GM18505 (cell line): ENCODE measurements around the gene CHST11.

Experiments used
- ATAC-seq: cut with Tn5 transposase; IDR thresholded peaks from one replicate; pipeline ENCODE4 v1.9.1; 2021; ENCODE audit not compliant: unreplicated experiment
- POLR2A ChIP-seq: IDR thresholded peaks from 4 replicates; pipeline ENCODE4 v1.6.1; 2011; ENCODE audit warnings: borderline replicate concordance; ENCODE audit not compliant: insufficient read depth, insufficient read length; ENCODE audit errors: extremely low read depth

The CHST11 gene

GRCh38 chr12:104532636-104533035 lies 75.9 kb downstream of the CHST11 start:
- no peak for ATAC-seq
- no peak for TF ChIP-seq POLR2A

GRCh38 chr12:104533134-104533533 lies 76.4 kb downstream of the CHST11 start:
- TF ChIP-seq POLR2A, result no peak
- ATAC-seq, result no peak

GRCh38 chr12:104534162-104534856 lies 77.6 kb downstream of the CHST11 start:
- no peak for ATAC-seq

GRCh38 chr12:104534857-104535248 lies 78.1 kb downstream of the CHST11 start:
- ATAC-seq, result no peak
- no peak for TF ChIP-seq POLR2A

More at GRCh38 chr12:104534162-104534856, 77.6 kb downstream of the CHST11 start:
- TF ChIP-seq POLR2A, result no peak

DNA sequence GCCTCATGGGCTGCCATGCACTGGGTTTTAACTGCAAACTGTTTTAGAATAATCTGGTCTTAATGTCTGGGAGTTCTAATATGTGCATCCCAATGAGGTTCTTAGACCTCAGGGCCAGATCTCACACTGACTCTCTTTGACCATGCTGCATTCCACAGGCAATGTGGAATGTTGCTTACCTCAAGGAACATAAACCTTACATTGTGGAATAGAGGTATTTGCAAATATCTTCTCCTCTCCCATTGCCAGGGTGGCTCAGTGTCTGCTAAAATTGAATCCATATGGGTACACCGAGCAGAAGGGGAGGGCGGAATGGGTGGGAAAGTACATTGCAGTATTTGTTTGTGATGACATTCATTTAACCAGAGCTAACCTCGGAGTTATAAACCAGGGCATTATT lies 78.6 kb downstream of the CHST11 start:
- no peak for TF ChIP-seq POLR2A

GRCh38 chr12:104536841-104537240 lies 80.1 kb downstream of the CHST11 start:
- no peak for TF ChIP-seq POLR2A
- no peak for ATAC-seq

More for the DNA sequence above, 78.6 kb downstream of the CHST11 start:
- ATAC-seq, result no peak

- no peak for TF ChIP-seq POLR2A
- no peak for ATAC-seq
Observed at GRCh38 chr12:104538056-104538455, 81.3 kb downstream of the CHST11 start.

DNA sequence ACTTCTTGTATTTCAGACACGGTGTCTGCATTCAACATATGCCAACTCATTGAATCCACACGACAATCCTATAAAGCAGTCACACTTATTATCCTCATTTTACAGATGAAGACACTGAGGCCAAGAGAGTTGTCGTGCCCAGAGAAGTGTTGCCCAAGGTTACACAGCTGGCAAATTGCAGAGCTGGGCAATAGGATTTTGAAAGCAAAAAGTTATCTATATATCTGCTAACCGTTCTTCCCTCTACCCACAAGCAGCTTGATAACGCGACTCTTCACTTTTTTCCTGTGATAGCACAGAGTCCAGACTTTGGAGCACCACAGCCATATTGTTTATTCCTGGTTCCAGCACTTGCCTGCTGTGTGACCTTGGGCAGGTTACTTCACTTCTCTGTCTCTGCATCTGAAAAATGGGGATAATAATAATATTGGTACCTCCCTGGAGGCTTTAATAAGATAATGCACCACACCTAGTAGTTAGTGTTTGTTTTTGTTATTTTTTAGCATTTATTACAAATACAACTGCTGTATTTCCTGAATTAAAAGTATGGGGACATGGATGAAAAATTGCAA lies 82.2 kb downstream of the CHST11 start:
- no peak for TF ChIP-seq POLR2A
- no peak for ATAC-seq

- TF ChIP-seq POLR2A, result no peak
- ATAC-seq, result no peak
Observed at GRCh38 chr12:104544836-104545235, 88.1 kb downstream of the CHST11 start.

- ATAC-seq, result no peak
- no peak for TF ChIP-seq POLR2A
Observed at GRCh38 chr12:104546575-104546974, 89.8 kb downstream of the CHST11 start.

DNA sequence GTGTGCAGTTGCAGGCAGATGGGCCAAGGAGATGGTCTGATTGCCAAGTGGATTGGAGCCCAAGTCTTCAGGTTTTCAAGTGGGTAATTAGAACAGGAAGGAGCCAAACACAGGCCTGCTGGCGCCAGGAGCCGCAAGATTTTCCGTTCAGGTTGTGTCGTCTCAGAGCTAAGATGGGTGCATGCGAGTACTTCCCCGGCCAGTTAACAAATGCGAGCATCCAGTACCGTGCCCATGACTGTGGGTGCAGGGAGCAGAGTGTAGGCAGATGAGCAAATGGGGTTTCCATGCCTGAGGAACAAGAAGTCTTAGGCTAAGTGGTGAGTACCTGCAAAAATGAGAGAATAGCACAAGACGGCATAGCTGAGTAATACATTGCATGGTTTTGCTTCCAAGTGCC lies 90.5 kb downstream of the CHST11 start:
- ATAC-seq, result no peak
- no peak for TF ChIP-seq POLR2A

- TF ChIP-seq POLR2A, result no peak
- no peak for ATAC-seq
Observed at GRCh38 chr12:104549815-104550480, 93.2 kb downstream of the CHST11 start.

GRCh38 chr12:104551313-104551931 lies 94.7 kb downstream of the CHST11 start:
- no peak for ATAC-seq
- TF ChIP-seq POLR2A, result no peak
